Skeletal muscle tissue (tissue), 4 donors: Measurements from ENCODE around the gene COL25A1. TPM values are rescaled to one million over a fixed set of nuclear protein-coding genes. Genes with fewer than 3 reads are reported as not detected.

Source experiments
- H3K27ac ChIP-seq: one replicate; pipeline ENCODE4 v1.7.0; 2013; ENCODE audit warnings: mild to moderate bottlenecking, low read depth, low read length, inconsistent platforms
- H3K27me3 ChIP-seq, 3 donors: one replicate each; pipeline ENCODE4 v1.7.0; 2013; ENCODE audit warnings: low read length in 3 of 3; ENCODE audit not compliant: control insufficient read depth in 3 of 3, insufficient read depth in 3 of 3
- H3K36me3 ChIP-seq, 3 donors: one replicate each; pipeline ENCODE4 v1.7.0; 2013; ENCODE audit warnings: low read length in 3 of 3; ENCODE audit not compliant: control insufficient read depth in 3 of 3, insufficient read depth in 3 of 3
- H3K4me1 ChIP-seq, 3 donors: one replicate each; pipeline ENCODE4 v1.7.0; 2013; ENCODE audit warnings: low read length in 3 of 3, mild to moderate bottlenecking in 3 of 3; ENCODE audit not compliant: control insufficient read depth in 3 of 3, insufficient read depth in 3 of 3
- H3K4me3 ChIP-seq, 3 donors: one replicate each; pipeline ENCODE4 v1.7.0; 2013; ENCODE audit warnings: low read length in 3 of 3
- H3K9ac ChIP-seq, 3 donors: one replicate each; pipeline ENCODE4 v1.7.0; 2013; ENCODE audit warnings: low read length in 3 of 3, mild to moderate bottlenecking in 3 of 3, moderate library complexity in 2 of 3, low read depth in 1 of 3
- H3K9me3 ChIP-seq, 3 donors: one replicate each; pipeline ENCODE4 v1.7.0; 2013; ENCODE audit warnings: low read length in 3 of 3; ENCODE audit not compliant: control insufficient read depth in 3 of 3
- total RNA-seq: library from RNA; depleted of rRNA; stranded (reverse); fragments of >200 nt; gene quantifications from one replicate; pipeline ENCODE4 v1.2.3, GENCODE V29; 2014
- donor health status: Osteomylitis.

The COL25A1 gene
- total RNA-seq, 1 donor from 2014 or later: 3.7 TPM

DNA sequence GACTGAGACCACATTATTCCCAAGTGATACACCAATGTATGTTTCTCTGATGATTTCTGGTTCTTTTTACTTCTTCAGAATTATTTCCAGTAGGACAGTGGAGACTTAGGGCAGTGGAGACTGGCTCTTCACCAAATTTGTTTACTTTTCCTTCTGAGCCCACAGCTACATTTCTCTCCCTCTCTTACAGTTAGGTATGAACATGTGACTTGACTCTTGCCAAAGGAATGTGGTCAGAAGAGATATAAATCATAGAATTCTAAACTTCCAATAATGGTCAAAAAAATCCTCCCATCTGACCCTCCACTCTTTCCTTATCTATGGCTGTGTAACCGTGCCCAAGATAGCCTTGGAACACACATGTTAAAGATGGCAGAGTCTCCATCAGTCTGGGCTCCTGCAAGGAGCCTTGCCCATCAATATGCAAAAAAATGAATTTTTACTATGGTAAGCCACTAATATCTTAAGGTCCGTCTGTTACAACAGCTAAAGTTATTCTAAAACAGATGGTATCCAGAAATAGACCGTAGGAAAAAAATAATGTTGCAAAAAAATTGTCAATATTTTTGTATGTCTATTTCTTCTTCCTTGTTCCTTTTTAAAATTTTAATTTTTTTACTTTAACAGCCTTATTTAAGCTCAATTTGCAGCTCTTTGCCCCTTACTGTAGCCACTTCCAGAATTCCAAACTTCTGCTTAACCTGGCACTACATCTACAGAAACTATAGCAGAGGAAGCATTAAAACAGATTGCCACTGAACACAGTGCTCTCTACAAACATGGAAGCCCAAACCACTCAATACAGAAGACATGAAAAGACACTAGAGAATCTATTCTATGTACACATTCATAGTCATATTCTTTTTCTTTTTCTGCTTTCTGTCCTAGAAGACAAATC, 260.7 kb downstream of the COL25A1 start:
- Histone ChIP-seq H3K9ac (no peak overlapping the region), H3K27ac (no peak overlapping the region), H3K4me3 (no peak overlapping the region), H3K36me3 (no peaks in the 10 kb centered on the region), H3K9me3 (no peaks in the 10 kb centered on the region), H3K4me1 (peaks cover 0 to 7% (median 5%) of the 10 kb centered on the region in 3 donors), H3K27me3 (no peaks in the 10 kb centered on the region)

DNA sequence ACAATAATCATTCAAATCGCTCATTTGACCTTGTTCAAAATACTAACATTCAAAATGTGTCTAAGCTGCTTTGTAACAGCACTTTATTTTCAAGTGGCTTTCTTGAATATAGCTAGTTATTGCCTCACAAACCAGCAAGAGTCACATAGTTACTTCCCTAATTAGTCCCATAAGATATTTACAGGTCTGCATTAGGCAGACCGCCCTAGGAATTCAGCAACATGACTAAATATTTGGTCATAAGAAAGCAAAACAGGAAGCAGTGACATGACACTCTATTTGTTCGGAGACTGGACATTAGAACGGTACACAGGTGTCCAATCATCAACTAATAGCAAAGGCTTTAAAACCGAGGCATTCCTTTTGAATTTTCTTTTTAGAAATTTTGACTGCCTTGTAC, 262.0 kb downstream of the COL25A1 start:
- Histone ChIP-seq H3K4me3 (no peak overlapping the region), H3K36me3 (no peaks in the 10 kb centered on the region), H3K9ac (no peak overlapping the region)

DNA sequence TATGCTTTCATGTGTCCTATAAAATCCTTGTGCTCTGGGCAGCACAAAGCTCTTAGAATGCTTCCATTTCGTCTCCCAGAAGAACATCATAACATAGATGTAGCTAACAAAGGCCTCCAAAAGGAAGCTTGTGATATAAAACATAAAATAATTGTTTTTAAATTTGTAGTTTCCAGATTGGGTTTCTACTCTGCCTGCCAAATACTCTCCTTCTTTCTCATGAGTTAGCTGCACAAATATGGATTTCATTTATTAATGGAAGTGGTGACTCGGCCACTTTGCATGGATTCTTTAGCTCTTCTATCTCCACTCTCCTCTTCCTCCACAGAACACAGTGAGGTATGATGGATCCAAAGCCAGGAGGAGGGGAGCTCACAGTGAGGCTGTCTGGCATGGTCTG, 265.4 kb downstream of the COL25A1 start:
- Histone ChIP-seq H3K36me3 (no peaks in the 10 kb centered on the region), H3K27ac (no peak overlapping the region), H3K9me3 (no peaks in the 10 kb centered on the region), H3K27me3 (no peaks in the 10 kb centered on the region), H3K4me3 (no peak overlapping the region), H3K9ac (no peak overlapping the region), H3K4me1 (no peaks in the 10 kb centered on the region)

More for the DNA sequence above, 262.0 kb downstream of the COL25A1 start:
- H3K9me3 ChIP-seq: no peaks in the 10 kb centered on the region
- H3K4me1 ChIP-seq: no peaks in the 10 kb centered on the region
- H3K27me3 ChIP-seq: no peaks in the 10 kb centered on the region
- H3K27ac ChIP-seq: no peak overlapping the region

DNA sequence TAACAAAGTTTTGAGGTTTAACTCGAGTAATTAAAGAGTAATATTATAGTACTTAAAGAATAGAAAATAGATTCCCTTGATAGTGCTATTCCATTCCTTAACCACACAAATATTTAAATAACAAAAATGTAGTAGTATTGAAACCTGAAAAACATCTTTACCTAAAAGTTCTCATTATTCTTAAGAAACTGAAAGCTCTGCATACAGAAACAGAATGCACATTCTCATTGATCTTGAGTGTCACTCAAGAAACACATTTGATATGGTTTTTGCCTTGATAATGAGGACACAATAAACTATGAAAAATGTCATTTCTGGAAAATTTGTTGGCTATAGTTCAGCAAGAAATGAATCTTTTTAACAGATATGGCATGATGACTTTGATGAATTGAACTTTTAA, 268.5 kb downstream of the COL25A1 start:
- H3K4me1 ChIP-seq: no peaks in the 10 kb centered on the region
- H3K9ac ChIP-seq: no peak overlapping the region
- H3K4me3 ChIP-seq: no peak overlapping the region
- H3K36me3 ChIP-seq: no peaks in the 10 kb centered on the region
- no peak overlapping the region for H3K27ac ChIP-seq
- H3K27me3 ChIP-seq: no peaks in the 10 kb centered on the region
- H3K9me3 ChIP-seq: no peaks in the 10 kb centered on the region

DNA sequence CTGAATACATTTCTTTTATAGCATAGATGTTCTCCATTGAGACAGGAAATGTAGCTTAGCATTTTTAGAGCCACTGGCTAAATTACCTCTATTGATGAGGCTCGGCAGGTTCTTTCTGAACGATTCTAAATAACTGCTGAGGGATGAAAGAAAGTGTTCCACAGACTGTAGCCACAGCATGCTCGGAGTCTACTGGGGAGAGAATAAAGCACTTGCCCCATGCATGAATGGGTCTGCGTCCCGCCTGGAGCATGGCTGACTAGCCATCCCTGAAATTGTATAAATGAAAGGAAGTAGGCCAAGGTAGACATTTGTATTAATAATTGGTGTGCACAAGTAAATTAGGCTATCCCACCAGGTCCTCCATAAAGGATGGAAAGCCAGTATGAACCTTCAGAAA, 269.8 kb downstream of the COL25A1 start:
- Histone ChIP-seq H3K9me3 (no peaks in the 10 kb centered on the region), H3K36me3 (no peaks in the 10 kb centered on the region), H3K9ac (no peak overlapping the region), H3K27ac (no peak overlapping the region), H3K27me3 (no peaks in the 10 kb centered on the region), H3K4me3 (no peak overlapping the region), H3K4me1 (no peaks in the 10 kb centered on the region)

DNA sequence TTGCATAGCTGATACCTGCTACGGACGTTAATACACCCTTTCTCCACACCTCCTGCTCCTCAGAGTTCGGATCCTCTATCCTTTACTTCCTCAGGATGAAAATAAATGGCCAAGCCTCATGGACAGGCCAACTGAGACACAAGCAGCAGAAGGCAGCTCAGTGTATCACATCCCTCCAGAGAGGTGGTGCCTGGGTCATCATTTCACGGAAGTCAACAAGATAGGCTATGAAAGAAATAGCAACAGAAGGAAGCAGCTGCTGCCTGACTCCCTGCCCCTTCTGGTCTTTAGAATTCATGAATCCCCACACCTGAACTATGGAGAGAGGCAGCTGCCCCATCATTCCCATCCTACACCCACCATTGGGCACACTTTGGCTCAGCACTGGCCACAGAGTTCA, 272.5 kb downstream of the COL25A1 start:
- Histone ChIP-seq H3K9ac (no peak overlapping the region), H3K4me1 (no peaks in the 10 kb centered on the region), H3K4me3 (no peak overlapping the region), H3K27ac (no peak overlapping the region), H3K9me3 (no peaks in the 10 kb centered on the region), H3K27me3 (no peaks in the 10 kb centered on the region), H3K36me3 (no peaks in the 10 kb centered on the region)

DNA sequence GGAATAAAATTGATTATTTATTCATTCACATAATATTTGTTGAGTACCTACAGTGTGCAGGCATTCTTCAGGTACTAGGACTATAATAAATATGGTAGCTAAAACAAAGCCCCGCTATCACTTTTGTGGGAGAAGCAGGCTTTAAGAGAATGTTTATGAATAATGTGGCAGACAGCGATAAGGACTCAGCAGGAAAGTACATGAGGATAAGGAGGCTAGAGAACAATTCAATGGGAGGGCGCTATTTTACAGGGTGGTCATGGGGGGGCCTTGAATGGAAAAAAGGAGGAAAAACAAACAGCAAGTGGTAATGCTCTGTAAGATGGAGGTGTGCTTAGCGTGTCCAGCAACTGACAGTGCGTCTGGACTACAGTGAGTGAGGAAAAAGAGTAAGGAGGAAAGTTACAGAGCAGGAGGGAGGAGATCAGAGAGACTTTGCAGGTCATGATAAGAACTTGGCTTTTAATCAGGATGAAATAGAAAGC, 275.4 kb downstream of the COL25A1 start:
- no peak overlapping the region for H3K27ac ChIP-seq
- no peak overlapping the region for H3K9ac ChIP-seq
- no peak overlapping the region for H3K4me3 ChIP-seq
- no peaks in the 10 kb centered on the region for H3K27me3 ChIP-seq
- no peaks in the 10 kb centered on the region for H3K4me1 ChIP-seq
- peaks cover 0 to 2% (median 0%) of the 10 kb centered on the region in 3 donors for H3K9me3 ChIP-seq
- no peaks in the 10 kb centered on the region for H3K36me3 ChIP-seq

DNA sequence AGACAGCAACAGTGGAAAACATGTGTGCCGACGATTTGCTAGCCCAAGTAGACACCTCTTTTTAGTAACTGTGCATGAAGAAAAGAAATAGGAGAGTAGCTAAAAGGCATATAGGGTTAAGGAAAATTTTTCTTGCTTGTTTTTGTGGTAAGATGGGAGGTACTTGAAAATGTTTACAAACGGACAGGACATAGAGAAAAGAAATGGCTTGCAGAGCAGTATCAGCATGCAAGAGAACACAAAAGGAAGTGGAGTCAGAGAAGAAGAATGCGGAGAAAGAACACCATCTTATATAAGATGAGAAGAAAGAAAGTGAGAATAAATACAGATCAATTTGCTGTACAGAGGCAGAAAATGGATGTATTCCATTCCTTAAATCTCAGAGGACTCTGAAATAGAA, 275.9 kb downstream of the COL25A1 start:
- Histone ChIP-seq H3K9ac (no peak overlapping the region), H3K4me1 (no peaks in the 10 kb centered on the region), H3K4me3 (no peak overlapping the region), H3K9me3 (peaks cover 0 to 2% (median 0%) of the 10 kb centered on the region in 3 donors), H3K36me3 (no peaks in the 10 kb centered on the region), H3K27ac (no peak overlapping the region), H3K27me3 (no peaks in the 10 kb centered on the region)

DNA sequence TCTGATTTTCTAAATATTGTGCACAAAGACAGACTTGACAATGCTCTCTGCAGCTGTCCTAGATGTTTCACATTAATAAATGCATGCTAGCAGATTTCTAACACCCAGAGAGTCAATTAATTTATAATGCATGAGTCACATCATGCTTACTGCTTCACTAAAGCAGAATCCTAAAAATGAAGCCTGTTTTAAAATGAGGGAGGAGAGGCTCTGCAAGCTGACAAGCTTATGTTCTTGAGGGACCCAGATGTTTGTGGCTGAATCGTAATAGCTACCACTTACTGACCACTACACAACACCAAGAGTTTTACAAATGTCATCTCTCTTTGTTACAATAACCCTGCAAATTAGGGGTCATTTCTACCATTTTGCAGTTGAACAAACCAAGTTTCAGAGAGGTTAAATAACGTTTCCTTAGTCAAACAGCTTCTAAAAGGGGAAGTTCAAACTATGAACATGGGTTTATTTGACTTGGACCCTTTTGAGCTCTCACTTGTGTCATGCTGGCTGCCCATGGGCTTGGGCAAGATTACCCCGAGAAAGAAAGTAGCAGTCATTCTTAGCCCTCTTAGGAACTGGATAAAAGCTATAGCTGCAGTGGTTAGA, 276.9 kb downstream of the COL25A1 start:
- no peak overlapping the region for H3K27ac ChIP-seq
- H3K9ac ChIP-seq: no peak overlapping the region
- H3K4me1 ChIP-seq: no peaks in the 10 kb centered on the region
- no peak overlapping the region for H3K4me3 ChIP-seq
- no peaks in the 10 kb centered on the region for H3K36me3 ChIP-seq
- peaks cover 0 to 2% (median 0%) of the 10 kb centered on the region in 3 donors for H3K9me3 ChIP-seq
- H3K27me3 ChIP-seq: no peaks in the 10 kb centered on the region

DNA sequence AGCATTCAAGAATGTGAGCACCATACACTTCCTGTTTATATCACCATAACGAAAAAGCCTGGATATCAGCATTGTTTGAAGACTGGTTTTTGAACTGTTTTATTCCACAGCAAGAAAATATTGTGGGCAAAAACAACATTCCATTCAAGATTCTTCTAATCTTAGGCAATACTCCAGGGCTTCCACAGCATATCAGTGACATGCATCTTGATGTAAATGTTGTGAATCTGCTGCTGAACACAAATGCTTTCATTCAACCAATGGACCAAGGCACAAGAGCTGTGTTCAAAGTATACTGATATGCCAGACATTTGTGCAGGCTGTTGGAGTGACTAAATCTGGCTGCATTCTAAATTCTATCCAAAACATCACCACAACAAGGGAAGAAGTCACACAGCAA, 279.5 kb downstream of the COL25A1 start:
- peaks cover 0 to 2% (median 0%) of the 10 kb centered on the region in 3 donors for H3K9me3 ChIP-seq
- no peaks in the 10 kb centered on the region for H3K27me3 ChIP-seq
- H3K36me3 ChIP-seq: no peaks in the 10 kb centered on the region
- no peak overlapping the region for H3K4me3 ChIP-seq
- no peaks in the 10 kb centered on the region for H3K4me1 ChIP-seq
- no peak overlapping the region for H3K9ac ChIP-seq
- no peak overlapping the region for H3K27ac ChIP-seq
